GM08714 (cell line): ENCODE measurements around the gene GLT8D2.
A peak's percentile ranks its signal among the peaks of the same experiment; 100 is the strongest.

Source experiments
- H3K4me3 ChIP-seq: fragments of 200-500 bp; sonication (Bioruptor generic); 2 replicates; pipeline ENCODE4 v1.5.1; 2014; ENCODE audit warnings: mild to moderate bottlenecking, low read length, inconsistent platforms
- ZNF274 ChIP-seq: IDR thresholded peaks from 2 replicates; pipeline ENCODE4 v1.6.1; 2012; ENCODE audit warnings: mild to moderate bottlenecking, low read depth, low read length

The GLT8D2 gene

DNA sequence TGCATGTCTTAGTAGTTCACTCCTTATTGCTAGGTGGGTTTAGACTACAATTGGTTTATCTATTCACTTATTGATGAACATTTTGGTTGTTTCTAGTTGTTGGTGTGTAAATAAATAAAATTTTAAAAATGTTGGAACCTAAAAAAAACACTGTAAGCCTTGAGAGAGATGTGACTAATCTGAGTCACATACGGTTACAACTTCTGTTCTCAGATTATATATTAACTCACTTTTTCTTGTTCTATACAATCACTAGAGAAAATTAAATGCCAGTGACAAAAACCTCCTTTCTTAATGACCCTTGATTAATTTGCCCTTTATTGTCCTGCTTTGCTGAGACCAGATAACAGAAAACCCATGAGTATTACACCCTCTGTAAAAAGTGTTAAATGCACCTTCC is 91.4 kb downstream of the GLT8D2 start:
- no peak overlapping the region for H3K4me3 ChIP-seq

DNA sequence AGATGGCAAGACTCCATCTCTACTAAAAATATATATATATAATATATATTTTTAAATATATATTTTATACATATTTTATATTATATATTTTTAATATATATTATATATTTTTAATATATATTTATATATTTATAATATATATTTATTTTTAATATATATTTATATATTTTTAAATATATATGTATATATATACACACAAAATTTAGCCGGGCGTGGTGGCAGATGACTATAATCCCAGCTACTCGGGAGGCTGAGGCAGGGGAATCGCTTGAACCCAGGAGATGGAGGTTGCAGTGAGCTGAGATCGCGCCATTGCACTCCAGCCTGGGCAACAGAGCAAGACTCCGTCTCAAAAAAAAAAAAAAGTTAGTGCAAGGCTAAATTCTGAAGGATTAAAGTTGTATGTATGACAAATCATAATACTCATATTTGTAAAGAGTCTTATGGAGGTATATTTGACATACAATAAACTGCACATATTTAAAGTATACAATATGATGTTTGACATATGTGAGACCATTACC is 92.1 kb downstream of the GLT8D2 start:
- no peak for TF ChIP-seq ZNF274
- peak overlapping the region; percentile 77; the same call in 1 of the 2 replicates for H3K4me3 ChIP-seq

More for the DNA sequence above, 91.4 kb downstream of the GLT8D2 start:
- no peak for TF ChIP-seq ZNF274

DNA sequence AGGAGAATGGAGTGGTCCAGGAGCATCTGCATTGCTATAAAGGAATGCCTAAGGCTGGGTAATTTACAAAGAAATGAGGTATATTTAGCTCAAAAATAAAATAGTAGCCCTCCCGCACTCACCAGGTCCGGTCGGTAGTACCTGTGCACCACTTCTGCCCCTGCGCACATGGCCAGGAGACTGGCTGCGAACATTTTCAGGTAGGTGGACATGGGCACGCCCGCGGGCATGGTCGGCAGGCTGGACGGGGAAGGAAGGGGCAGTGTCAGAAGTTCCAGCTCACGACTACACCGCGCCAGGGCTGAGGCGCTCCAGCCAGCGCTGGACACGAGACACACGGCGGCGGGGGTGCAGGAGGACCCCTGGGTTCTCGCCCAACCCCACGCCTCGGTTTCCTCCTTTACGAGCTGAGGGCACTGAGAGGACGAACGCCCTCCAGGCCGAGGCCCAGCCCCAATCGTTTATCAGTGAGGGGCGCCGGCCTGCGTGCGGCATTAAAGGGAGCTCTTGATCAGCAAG is 93.4 kb downstream of the GLT8D2 start:
- H3K4me3 ChIP-seq = peak overlapping the region; percentile 77

DNA sequence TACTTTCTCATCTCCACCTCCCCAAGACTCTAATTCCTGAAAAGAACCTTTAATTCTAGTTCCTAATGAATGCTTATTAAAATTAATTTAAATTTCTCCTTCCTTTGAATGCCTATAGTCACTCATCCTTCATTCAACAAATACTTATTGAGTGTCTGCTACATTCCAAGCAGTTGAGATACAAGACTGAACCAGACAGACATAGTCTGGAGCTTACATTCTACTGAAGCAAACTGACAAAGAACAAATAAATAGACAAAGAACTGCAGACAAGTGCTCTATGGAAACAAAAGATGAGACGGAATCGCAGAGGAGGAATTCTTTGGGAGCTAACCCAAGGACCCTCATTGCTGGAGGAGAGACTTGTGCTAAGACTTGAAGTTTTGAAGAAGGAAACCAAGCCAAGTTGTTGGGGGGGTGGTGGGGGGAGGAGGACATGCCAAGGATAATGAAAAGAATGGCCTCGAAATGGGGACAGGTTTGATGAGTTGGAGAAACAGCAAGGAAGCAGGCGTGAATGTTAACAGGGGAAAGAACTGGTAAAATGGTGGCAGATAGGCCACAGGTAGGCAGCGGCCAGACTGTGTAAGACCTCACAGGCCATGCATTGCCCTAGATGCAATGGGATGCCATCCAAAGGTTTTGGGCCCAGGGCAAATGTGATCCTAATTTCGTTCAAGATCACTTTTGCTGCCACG is 94.0 kb downstream of the GLT8D2 start:
- no peak for TF ChIP-seq ZNF274
- peak overlapping the region; percentile 77 for H3K4me3 ChIP-seq

More for the DNA sequence above, 93.4 kb downstream of the GLT8D2 start:
- no peak for TF ChIP-seq ZNF274

DNA sequence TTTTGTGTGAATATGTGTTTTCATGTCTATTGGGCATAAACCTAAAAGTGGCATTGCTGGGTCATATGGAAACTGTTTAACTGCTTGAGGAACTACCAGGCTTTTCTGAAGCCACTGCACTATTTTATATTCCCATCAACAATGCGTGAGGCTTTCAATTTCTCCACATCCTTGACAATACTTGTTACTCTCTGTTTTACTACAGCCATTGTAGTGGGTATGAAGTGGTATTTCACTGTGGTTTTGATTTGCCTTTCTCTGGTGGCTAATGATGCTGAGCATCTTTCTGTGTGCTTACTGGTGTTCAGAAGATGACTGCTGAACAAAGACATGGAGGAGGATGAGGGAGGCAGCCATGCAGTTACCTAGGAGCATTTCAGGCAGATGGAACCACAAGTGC is 97.5 kb downstream of the GLT8D2 start:
- no peak overlapping the region for H3K4me3 ChIP-seq
- no peak for TF ChIP-seq ZNF274

DNA sequence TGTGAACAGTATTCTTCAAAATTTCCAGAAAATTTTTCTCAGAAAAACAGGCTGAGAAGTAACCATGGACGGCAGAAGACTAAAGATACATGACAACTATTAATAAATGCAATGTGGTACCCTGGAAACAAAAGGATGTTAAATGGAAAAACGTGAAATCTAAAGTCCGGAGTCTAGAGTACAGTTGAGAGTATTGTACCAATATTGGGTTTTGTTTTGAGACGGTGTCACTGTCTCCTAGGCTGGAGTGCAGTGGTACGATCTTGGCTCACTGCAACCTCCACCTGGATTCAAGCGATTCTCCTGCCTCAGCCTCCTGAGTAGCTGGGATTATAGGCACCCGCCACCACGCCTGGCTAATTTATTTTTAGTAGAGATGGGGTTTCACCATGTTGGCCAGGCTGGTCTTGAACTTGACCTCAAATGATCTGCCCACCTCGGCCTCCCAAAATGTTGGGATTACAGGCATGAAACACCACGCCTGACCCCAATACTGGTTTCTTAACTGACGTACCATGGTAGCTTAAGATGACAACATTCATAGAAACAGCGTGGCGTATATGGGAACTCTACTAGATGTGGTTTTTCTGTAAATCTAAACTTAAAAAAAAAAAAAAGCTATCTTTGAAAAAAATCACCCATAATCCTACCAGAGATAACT is 101.1 kb downstream of the GLT8D2 start:
- TF ChIP-seq ZNF274 = no peak

DNA sequence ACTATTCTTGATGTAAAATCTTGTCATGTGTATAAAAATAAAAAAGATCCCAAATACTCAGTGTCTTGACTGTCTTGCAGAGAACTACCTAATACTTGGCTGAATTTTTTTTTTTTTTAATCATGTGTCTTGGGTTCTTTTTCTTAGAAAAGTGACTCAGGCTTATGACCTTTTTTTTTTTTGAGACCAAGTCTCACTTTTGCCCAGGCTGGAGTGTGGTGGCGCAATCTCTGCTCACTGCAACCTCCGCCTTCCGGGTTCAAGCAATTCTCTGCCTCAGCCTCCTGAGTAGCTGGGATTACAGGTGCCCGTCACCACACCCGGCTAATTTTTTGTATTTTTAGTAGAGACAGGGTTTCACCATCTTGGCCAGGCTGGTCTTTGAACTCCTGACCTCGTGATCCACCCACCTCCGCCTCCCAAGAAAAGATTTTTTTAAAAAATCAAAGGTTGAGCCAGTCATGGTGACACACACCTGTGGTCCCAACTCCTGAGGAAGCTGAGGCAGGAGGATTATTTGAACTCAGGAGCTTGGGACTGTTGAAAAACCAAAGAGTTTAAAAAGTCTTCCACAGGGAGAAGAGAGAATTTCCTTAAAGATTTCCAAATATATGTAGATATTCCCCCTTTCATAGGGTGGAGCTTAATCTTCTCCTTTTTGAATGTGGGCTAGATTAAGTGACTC is 102.0 kb downstream of the GLT8D2 start:
- TF ChIP-seq ZNF274 = no peak
- no peak overlapping the region for H3K4me3 ChIP-seq

More for the DNA sequence above, 101.1 kb downstream of the GLT8D2 start:
- no peak overlapping the region for H3K4me3 ChIP-seq

DNA sequence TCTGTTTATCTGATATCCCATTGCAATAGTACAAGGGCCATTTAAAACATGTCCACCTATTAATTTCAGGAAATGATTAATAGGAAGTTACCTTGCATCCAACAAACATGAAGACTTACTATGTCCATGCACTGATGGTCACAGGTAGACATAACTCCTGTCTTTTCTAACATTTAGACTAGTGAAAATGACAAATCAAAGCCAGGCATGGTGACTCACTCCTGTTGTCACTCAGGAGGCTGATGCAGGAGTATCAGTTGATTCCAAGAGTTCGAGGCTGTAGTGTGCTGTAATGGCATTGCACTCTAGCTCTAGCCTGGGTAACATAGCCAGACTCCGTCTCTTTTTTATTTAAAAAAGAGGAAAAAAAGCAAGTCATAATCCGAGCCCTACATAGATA is 105.0 kb downstream of the GLT8D2 start:
- no peak for TF ChIP-seq ZNF274

More for the DNA sequence above, 105.0 kb downstream of the GLT8D2 start:
- H3K4me3 ChIP-seq = no peak overlapping the region
